B cell (primary cell): ENCODE results near the gene CDK5R2.

ENCODE experiments used
- CTCF ChIP-seq: fragments of 200-600 bp; IDR thresholded peaks from one replicate; pipeline ENCODE4 v1.8.0; 2022; ENCODE audit warnings: antibody characterized with exemption, mild to moderate bottlenecking
- EZH2 ChIP-seq: IDR thresholded peaks from 2 replicates; pipeline ENCODE4 v1.6.1; 2012; ENCODE audit warnings: borderline replicate concordance, low read depth, mild to moderate bottlenecking, moderate library complexity, low read length; ENCODE audit not compliant: insufficient read depth, poor library complexity, severe bottlenecking

DNA sequence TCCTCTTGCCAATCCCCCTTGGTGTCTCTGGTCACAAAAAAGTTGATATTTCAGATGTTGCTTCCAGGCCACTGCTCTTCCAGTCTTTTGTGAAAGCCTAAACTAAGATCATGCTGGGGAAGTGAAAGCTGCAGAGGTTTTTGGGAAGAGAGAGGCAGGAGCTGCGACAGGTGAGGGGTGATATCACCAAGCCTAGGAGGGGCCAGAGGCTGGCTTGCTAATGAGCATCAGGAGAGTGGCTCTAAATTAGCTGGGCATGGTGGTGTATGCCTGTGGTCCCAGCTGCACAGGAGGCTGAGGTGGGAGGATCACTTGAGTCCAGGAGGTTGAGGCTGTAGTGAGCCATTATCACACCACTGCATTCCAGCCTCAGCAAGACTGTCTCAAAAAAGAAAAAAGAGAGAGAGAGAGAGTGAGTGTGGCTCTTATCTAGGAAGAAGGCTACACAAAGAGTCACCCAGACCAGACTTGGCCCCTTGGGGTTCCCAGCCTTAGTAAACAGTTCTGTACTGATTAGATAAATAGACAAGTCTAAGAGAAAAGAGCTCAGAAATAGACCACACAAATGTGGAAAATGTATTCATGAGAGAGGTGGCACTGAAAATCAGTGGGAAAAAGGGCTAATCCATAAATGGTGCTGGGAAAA, 14.6 kb upstream of the CDK5R2 start:
- no peak for TF ChIP-seq CTCF
- TF ChIP-seq EZH2 = no peak
